Measurements from ENCODE around the gene WDHD1. TPM values are rescaled to one million over a fixed set of nuclear protein-coding genes. Genes with fewer than 3 reads are reported as not detected.
"Not testable (repeated sequence)": the region's sequence is repeated elsewhere in the genome, so short reads cannot be mapped to it uniquely, and the experiment has no call there.

The WDHD1 gene
- total RNA-seq, 4 donors from 2014 or later = 1.3 to 3.4 (median 2.3) TPM

DNA sequence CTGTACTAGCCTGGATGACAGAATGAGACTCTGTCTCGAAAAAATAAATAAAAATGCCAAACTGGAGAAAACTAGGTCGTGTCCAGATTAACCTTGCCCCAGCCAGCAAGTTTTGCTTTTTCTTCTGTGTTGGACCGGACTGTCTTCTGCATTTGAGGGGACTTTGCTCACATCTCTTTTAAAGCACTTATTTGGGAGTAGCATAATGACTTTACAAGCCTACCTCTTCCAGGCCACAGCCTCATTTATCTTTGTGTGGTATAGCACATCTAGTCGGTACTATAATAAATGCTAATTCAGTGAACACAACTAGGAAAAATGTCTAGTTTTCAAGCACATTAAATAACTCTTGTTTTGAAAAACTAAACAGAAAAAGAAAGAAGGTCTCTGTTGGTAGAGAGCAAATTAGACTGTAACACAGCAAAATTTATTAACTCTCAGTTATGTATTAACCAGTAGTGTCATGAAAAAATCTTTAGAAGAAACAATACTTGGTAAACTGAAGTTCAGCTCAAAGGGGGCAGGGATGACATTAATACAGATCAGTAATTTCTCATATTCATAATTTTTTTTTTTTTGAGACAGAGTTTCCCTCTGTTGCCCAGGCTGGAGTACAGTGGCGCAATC lies 52.0 kb downstream of the WDHD1 start:
- TF ChIP-seq EP300 (IDR thresholded peaks at IDR 0.05) (no peak), POLR2A (IDR thresholded peaks at IDR 0.05) (no peak), POLR2AphosphoS5 (IDR thresholded peaks at IDR 0.05) (no peak)
- TF ChIP-seq, protein P1, sequence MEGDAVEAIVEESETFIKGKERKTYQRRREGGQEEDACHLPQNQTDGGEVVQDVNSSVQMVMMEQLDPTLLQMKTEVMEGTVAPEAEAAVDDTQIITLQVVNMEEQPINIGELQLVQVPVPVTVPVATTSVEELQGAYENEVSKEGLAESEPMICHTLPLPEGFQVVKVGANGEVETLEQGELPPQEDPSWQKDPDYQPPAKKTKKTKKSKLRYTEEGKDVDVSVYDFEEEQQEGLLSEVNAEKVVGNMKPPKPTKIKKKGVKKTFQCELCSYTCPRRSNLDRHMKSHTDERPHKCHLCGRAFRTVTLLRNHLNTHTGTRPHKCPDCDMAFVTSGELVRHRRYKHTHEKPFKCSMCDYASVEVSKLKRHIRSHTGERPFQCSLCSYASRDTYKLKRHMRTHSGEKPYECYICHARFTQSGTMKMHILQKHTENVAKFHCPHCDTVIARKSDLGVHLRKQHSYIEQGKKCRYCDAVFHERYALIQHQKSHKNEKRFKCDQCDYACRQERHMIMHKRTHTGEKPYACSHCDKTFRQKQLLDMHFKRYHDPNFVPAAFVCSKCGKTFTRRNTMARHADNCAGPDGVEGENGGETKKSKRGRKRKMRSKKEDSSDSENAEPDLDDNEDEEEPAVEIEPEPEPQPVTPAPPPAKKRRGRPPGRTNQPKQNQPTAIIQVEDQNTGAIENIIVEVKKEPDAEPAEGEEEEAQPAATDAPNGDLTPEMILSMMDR (IDR thresholded peaks at IDR 0.05) = no peak
- no peak for DNase-seq (ENCODE audit: low spot score in 2 of 2)
- no peak overlapping the region for H3K4me3 ChIP-seq
- no peak overlapping the region for H3K27ac ChIP-seq
- H3K36me3 ChIP-seq = no peaks in the 10 kb centered on the region
- H3K9me3 ChIP-seq = no peaks in the 10 kb centered on the region
- no peaks in the 10 kb centered on the region for H3K27me3 ChIP-seq
- H3K4me1 ChIP-seq = no peaks in the 10 kb centered on the region
- 88% methylated on average over 5 of the region's 5 CpGs for WGBS

GRCh38 chr14:54967496-54967895 lies 59.4 kb downstream of the WDHD1 start:
- no peaks in the 10 kb centered on the region for H3K27me3 ChIP-seq
- H3K27ac ChIP-seq = no peak overlapping the region
- TF ChIP-seq POLR2A (IDR thresholded peaks at IDR 0.05) (no peak), EP300 (IDR thresholded peaks at IDR 0.05) (no peak), POLR2AphosphoS5 (IDR thresholded peaks at IDR 0.05) (no peak)
- TF ChIP-seq, protein P1 (IDR thresholded peaks at IDR 0.05) = no peak
- 94% methylated on average over 4 of the region's 4 CpGs for WGBS
- no peaks in the 10 kb centered on the region for H3K9me3 ChIP-seq
- no peak overlapping the region for H3K4me3 ChIP-seq
- H3K36me3 ChIP-seq = peaks cover 3% of the 10 kb centered on the region
- H3K4me1 ChIP-seq = no peaks in the 10 kb centered on the region
- no peak for DNase-seq (ENCODE audit: low spot score in 2 of 2)

DNA sequence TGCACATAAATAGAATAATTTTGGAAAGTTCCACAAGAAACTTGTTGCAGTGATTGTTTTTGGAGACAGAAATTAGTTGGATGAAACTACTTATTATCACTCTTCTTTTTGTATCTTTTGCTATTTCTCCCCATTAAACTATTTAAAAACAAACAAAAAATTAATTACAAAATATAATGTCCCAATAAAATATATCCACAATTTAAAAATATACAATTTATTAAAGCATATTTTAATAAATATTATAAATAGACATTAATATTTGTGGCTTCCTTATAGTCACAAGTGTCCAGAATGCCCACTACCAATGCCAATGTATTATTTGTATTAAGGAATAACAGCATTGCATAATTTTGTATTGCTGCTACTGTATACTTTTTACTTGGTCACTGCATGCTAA lies 71.8 kb downstream of the WDHD1 start:
- DNase-seq (ENCODE audit: low spot score in 2 of 2) = no peak
- H3K27ac ChIP-seq = no peak overlapping the region
- no peaks in the 10 kb centered on the region for H3K9me3 ChIP-seq
- no peaks in the 10 kb centered on the region for H3K4me1 ChIP-seq
- H3K36me3 ChIP-seq = peaks cover 4% of the 10 kb centered on the region
- H3K4me3 ChIP-seq = no peak overlapping the region
- no peaks in the 10 kb centered on the region for H3K27me3 ChIP-seq
- TF ChIP-seq, protein P1 (IDR thresholded peaks at IDR 0.05) = no peak
- no peak for TF ChIP-seq POLR2AphosphoS5 (IDR thresholded peaks at IDR 0.05)
- TF ChIP-seq EP300 (IDR thresholded peaks at IDR 0.05) = no peak
- no peak for TF ChIP-seq POLR2A (IDR thresholded peaks at IDR 0.05)

DNA sequence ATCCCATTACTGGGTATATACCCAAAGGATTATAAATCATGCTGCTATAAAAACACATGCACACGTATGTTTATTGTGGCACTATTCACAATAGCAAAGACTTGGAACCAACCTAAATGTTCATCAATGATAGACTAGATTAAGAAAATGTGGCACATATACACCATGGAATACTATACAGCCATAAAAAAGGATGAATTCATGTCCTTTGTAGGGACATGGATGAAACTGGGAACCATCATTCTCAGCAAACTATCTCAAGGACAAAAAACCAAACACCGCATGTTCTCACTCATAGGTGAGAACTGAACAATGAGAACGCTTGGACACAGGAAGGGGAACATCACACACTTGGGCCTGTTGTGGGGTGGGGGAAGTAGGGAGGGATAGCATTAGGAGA lies 73.3 kb downstream of the WDHD1 start:
- H3K4me3 ChIP-seq; H3K36me3 ChIP-seq; H3K4me1 ChIP-seq; DNase-seq (ENCODE audit: low spot score in 2 of 2); H3K27me3 ChIP-seq; H3K27ac ChIP-seq; H3K9me3 ChIP-seq: not testable (repeated sequence)
- WGBS = 93% methylated on average over 3 of the region's 3 CpGs

DNA sequence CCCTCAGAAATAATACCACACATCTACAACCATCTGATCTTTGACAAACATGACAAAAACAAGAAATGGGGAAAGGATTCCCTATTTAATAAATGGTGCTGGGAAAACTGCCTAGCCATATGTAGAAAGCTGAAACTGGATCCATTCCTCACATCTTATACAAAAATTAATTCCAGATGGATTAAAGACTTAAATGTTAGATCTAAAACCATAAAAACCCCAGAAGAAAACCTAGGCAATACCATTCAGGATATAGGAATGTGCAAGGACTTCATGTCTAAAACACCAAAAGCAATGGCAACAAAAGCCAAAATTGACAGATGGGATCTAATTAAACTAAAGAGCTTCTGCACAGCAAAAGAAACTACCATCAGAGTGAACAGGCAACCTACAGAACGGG lies 74.1 kb downstream of the WDHD1 start:
- H3K27ac ChIP-seq; H3K4me3 ChIP-seq; H3K9me3 ChIP-seq; H3K4me1 ChIP-seq; DNase-seq (ENCODE audit: low spot score in 2 of 2); H3K36me3 ChIP-seq; H3K27me3 ChIP-seq: not testable (repeated sequence)
- WGBS = 76% methylated on average over 1 of the region's 1 CpG

DNA sequence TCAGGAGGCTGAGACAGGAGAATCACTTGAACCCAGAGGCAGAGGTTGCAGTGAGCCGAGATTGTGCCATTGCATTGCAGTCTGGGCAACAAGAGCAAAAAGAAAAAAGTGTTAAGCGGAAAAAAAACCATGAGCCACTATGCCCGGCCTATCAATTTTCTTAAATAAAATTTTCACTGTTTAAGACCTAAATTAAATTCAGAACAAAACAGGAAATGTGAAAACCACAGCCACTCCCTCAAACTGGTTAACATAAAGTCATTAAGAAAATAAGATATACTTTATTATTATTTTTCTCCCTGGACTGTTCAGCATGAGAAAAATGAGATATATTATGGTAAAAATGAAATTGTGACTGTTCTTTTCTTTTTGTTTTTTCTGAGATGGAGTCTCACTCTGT lies 79.7 kb downstream of the WDHD1 start:
- TF ChIP-seq, protein P1 (IDR thresholded peaks at IDR 0.05) = no peak
- no peak for TF ChIP-seq POLR2AphosphoS5 (IDR thresholded peaks at IDR 0.05)
- no peak for TF ChIP-seq EP300 (IDR thresholded peaks at IDR 0.05)
- no peak for TF ChIP-seq POLR2A (IDR thresholded peaks at IDR 0.05)
- WGBS = 94% methylated on average over 3 of the region's 3 CpGs
- no peaks in the 10 kb centered on the region for H3K9me3 ChIP-seq
- no peak for DNase-seq (ENCODE audit: low spot score in 2 of 2)
- no peaks in the 10 kb centered on the region for H3K27me3 ChIP-seq
- no peaks in the 10 kb centered on the region for H3K4me1 ChIP-seq
- no peak overlapping the region for H3K4me3 ChIP-seq
- H3K36me3 ChIP-seq = no peaks in the 10 kb centered on the region
- H3K27ac ChIP-seq = no peak overlapping the region
